A549 treated with CORT108297 at 1 μM for 4 hours (cell line): Measurements from ENCODE around the gene HAUS6. TPM values are rescaled to one million over a fixed set of nuclear protein-coding genes. Genes with fewer than 3 reads are reported as not detected.

Source experiments
- total RNA-seq: library from RNA; stranded (reverse); fragments of 200-300 nt; extraction: Qiagen RNA extraction; gene quantifications from 5 replicates; pipeline ENCODE4 v1.2.3, GENCODE V29; 2022

Gene HAUS6
- total RNA-seq: 21.6 to 33.5 TPM (median 23.1 TPM) in 5 replicates

GRCh38 chr9:19102631-19103345 is at the start of gene HAUS6:
Gene HAUS6 (minus strand): TSS chr9:19102904. CDS start chr9:19102651, 253 bp downstream.

GRCh38 chr9:19048966-19049916 is 53.5 kb downstream of the HAUS6 start, which contains the start of gene RRAGA:
Gene RRAGA (plus strand): TSS chr9:19049427. CDS start chr9:19049660, 233 bp downstream.

GRCh38 chr9:19033015-19033414 is 69.7 kb downstream of the HAUS6 start, which contains the start of gene SAXO1:
Gene SAXO1 (minus strand): TSS chr9:19033209. CDS start chr9:19032908, 301 bp downstream.

Other genes starting within 250 kb of the HAUS6 start
- not detected in 5 replicates for gene SAXO1, start 69.7 kb downstream of the HAUS6 start, total RNA-seq
- 106 to 131 TPM (median 129 TPM) in 5 replicates for gene RRAGA, start 53.5 kb downstream of the HAUS6 start, total RNA-seq
- 39.7 to 48.5 TPM (median 41.8 TPM) in 5 replicates for gene PLIN2, start 24.6 kb upstream of the HAUS6 start, total RNA-seq
- 14.4 to 21.5 TPM (median 16.4 TPM) in 5 replicates for gene DENND4C, start 127.8 kb upstream of the HAUS6 start, total RNA-seq